HG03354 (cell line): Measurements from ENCODE around the gene RGS6.

Experiments used
- ATAC-seq: cut with Tn5 transposase; IDR thresholded peaks from one replicate; pipeline ENCODE4 v1.9.1; 2021; ENCODE audit warnings: mild to moderate bottlenecking; ENCODE audit not compliant: unreplicated experiment, poor library complexity, severe bottlenecking

The RGS6 gene

DNA sequence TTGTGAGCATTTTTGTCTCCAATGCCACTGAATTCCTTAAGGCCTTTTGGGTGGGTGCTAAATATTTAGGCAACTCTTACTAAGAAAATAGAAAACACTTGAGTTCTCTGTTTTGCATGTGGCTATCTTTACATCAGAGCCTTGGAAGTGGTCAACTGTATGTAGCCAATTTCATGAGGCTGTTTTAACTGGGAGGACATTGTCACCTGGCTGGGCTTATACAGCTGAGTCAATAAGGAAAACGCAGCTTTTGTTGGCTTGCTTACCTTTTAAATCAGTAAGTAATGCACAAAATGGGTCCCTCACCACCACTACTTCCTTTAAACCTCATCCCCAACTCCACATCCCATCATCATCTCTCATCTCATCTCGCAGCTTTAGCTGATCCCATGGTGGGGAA, 194.3 kb downstream of the RGS6 start:
- no peak for ATAC-seq

- no peak for ATAC-seq
These were observed 196.4 kb downstream of the RGS6 start for GRCh38 chr14:72128629-72129028.

GRCh38 chr14:72129291-72129690, 197.1 kb downstream of the RGS6 start:
- ATAC-seq: no peak

GRCh38 chr14:72141084-72141483, 208.9 kb downstream of the RGS6 start:
- no peak for ATAC-seq

- no peak for ATAC-seq
These were observed 210.1 kb downstream of the RGS6 start for GRCh38 chr14:72142328-72142727.

DNA sequence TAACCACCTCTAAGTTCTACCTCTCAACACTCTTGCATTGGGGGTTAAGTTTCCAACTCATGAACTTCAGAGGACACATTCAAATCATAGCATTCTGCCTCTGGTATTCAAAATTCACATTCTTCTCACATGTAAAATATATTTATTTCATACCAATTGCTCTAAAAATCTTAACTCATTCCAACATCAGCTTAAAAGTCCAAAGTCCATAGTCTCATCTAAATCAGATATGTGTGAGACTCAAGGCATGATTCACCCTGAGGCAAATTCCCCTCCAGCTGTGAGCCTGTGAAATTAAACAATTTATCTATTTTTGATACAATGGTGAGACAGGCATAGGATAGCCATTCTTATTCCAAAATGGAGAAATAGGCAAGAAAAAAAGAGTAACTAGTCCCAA, 214.0 kb downstream of the RGS6 start:
- ATAC-seq: no peak

DNA sequence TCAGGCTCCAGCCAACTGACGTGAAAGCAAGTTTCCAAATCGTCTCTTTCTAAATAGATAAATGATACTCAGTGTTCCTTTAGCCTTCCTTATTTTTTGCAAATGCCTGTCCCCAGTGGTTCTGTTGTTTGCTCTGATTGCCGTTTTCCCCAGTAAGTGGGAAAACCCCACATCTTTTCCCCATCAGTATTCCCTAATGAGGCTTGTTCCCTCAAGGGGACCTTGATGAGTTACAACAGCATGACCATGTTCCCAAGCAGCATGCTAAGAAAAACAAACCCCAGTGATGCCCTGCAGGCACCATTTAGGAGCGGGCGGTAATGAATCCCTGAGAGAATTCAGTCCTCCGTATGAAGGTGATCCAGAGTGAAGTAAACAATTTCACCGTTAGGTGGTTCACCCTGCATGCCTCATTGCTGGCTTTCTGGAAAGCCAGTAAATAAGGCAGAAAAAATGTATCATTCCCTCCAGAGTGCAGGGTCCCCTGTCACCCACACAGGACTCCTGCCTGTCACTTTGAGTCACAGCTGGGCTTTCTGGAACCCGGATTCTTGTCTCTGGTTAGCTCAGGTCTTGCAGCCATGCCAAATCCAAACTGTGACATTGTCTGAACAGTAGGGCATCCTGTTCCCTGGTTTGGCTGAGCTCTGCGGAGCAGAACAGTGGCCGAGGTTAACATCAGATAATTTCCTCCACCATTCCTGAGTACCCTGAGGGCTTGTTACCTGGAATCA, 222.6 kb downstream of the RGS6 start:
- ATAC-seq: no peak

- no peak for ATAC-seq
These were observed 223.3 kb downstream of the RGS6 start for GRCh38 chr14:72155379-72155993.

- no peak for ATAC-seq
These were observed 232.4 kb downstream of the RGS6 start for GRCh38 chr14:72164420-72165228.

GRCh38 chr14:72165229-72165698, 233.0 kb downstream of the RGS6 start:
- no peak for ATAC-seq

GRCh38 chr14:72169521-72169920, 237.3 kb downstream of the RGS6 start:
- ATAC-seq: no peak

GRCh38 chr14:72172049-72172448, 239.8 kb downstream of the RGS6 start:
- no peak for ATAC-seq

GRCh38 chr14:72172597-72172996, 240.4 kb downstream of the RGS6 start:
- no peak for ATAC-seq

- ATAC-seq: no peak
These were observed 240.9 kb downstream of the RGS6 start for GRCh38 chr14:72173038-72173720.

DNA sequence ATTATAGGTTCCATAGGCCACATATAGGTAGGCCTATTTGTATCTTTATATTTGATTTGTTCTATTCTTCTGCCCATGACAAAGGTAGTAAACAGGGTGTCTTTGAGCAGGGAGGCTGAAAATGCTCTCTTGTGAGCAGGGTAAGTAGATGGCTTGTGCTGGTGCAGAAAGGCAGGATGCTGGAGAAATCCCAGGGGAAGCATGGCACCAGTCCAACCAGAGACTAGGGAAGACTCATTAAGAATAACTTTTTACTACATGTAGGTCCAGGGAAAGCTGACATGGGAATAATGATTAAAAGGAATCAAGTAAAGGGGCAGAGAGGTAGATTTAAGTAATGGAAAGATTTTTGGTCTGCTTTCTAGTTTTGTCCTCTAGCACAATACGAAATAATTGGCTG, 245.0 kb downstream of the RGS6 start:
- ATAC-seq: no peak

DNA sequence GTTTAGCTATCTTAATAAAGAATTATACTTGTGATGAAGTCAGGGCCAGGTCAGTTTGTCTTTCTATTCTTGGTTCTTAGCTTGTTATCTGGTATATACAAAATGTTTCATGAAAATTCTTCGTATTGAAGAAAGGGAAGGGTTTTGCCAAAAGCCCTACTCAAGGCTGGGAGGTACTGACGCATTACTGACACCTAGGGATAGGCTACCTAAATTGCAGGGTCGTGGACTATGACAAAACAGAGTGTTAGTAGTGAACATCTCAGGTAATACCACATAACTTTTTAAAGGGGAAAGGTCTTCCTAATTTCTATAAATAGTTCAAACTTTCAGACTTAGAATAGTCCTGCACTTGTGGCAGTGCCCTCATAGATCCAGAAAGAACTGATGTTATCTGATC, 246.3 kb downstream of the RGS6 start:
- ATAC-seq: no peak

GRCh38 chr14:72182708-72183432, 250.6 kb downstream of the RGS6 start:
- no peak for ATAC-seq

- no peak for ATAC-seq
These were observed 251.4 kb downstream of the RGS6 start for GRCh38 chr14:72183631-72184030.

DNA sequence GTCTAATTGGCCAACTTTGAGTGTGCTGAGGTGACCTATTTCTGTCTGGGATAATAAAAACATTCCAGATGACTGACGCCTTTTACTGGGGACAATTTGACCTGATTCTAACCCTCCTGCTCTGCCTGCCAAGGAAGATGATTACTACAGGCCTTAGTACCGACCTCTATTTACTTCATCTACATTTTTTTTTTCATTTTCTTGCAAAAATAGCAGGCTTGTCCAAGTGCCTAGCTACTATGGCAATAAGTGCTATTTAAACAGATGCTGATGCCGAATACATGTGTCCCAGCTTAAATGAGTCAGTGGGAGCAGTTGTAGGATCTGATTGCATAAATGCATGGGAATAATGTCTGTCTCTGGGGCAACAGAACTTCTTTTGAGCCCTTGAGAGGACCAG, 254.3 kb downstream of the RGS6 start:
- no peak for ATAC-seq
